SKM-1 (cell line): ENCODE results near the gene PRPSAP2.
"Not testable (repeated sequence)": the region's sequence is repeated elsewhere in the genome, so short reads cannot be mapped to it uniquely, and the experiment has no call there.

Source experiments
- DNase-seq: peaks from one replicate; lab custom pipeline; 2025; ENCODE audit not compliant: unreplicated experiment; lab: John Stamatoyannopoulos, UW

The PRPSAP2 gene

DNA sequence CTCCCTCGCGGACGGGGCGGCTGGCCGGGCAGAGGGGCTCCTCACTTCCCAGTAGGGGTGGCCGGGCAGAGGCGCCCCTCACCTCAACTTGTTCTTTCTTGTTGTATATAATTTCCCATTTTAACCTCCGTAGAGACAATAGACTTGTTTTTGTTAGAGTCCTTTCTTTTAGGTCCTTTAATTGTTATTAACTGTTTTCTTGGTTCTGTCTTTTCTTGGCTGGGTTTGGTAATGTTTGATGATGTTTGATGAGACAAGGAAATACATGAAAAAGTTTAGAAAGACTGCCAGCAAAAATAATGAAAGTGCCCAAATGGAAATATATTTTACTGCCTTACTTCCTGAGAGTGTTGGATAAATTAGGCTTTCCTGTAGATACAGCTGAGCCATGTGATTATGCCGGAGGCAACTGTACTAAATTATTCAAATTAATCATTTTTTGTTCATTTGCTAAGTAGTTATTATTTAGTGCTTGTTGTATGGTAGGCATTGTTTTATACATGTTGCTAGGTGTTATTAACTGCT, 30.9 kb downstream of the PRPSAP2 start:
- no peak for DNase-seq

DNA sequence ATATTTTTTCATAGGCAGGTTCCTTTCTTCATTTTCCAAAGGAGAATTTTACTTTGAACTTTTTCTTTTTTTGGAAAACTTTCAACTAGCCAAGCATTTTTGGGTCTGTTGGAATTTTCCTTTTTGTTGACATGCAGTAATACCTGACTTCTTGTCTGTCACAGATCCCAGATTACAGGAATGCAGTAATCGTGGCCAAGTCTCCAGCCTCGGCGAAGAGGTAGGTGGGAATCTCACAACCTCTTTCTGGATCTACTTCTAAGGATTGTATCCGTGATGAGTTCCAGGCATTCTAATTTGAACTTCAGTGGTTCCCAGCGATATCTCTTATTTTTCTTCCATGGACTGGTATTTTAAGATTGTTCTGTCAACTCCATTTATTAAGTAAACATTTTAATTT, 31.7 kb downstream of the PRPSAP2 start:
- no peak for DNase-seq

GRCh38 chr17:18891541-18891940, 33.6 kb downstream of the PRPSAP2 start:
- no peak for DNase-seq

DNA sequence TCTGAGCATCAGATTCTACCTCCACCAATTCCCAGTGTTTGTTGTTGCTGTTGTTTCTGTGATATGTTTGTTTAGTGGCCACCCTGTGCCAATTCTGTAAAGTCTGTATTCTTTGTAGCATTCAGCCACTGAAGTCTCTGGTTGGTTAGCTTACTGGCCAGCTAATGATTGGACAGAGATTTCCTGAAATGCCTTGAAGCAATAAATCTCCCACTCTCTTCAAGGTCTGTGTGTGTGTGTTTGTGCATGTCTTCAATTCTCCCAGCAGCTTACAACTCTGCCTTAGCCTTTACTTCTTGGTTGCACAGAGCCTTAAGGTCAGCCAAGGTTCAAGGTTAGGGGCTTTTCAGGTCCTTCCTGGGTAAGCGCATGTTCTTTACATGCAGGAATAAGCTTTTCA, 38.2 kb downstream of the PRPSAP2 start:
- DNase-seq = no peak

GRCh38 chr17:18896947-18897346, 39.0 kb downstream of the PRPSAP2 start:
- no peak for DNase-seq

DNA sequence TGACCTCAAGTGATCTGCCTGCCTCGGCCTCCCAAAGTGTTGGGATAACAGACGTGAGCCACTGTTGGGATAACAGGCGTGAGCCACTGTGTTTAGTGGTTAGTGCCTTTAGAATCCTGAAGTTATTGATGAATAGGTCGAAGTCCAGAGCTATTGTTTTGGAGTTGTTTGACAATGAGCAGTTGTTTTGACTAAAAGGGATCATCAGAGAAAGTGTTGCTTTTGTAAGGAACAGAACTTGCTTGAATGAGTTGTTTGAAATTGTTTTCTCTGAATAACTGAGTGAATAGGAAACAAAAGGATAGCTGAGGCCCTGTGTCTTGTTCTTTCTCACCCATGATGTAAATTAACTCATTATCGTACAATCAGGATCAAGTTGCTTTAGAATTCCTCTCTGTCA, 46.6 kb downstream of the PRPSAP2 start:
- no peak for DNase-seq

DNA sequence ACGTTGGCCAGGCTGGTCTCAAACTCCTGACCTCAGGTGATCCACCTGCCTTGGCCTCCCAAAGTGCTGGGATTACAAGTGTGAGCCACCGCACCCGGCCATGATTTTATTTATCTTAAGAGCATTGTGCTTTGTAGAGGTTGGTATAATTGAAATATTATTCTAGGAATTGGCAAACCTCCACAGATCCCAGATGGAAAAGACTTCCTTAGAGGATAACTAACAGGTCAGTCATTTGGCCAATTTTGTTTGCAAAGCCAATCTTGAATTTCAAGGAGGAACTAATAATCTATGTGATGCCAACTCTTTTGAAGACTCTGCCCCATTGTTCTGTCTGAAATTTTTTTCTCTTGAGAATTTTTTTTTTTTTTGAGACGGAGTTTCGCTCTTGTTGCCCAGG, 47.3 kb downstream of the PRPSAP2 start:
- DNase-seq = no peak

GRCh38 chr17:18910326-18910725, 52.4 kb downstream of the PRPSAP2 start:
- DNase-seq = no peak

DNA sequence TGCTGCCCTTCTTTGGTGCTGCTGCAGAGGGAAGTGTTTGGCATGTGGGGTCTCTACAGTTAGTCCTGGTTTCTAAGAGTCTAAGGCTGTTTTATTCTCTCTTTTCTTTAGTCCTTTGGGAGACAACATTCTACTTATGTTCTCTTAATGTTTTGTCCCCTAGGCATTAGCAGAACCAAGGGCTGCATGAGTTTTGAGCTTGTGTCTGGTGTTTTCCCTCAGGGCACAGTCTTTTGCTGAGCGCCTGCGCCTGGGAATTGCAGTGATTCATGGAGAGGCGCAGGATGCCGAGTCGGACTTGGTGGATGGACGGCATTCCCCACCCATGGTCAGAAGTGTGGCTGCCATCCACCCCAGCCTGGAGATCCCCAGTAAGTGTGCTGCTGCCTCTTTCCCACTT, 53.0 kb downstream of the PRPSAP2 start:
- no peak for DNase-seq

DNA sequence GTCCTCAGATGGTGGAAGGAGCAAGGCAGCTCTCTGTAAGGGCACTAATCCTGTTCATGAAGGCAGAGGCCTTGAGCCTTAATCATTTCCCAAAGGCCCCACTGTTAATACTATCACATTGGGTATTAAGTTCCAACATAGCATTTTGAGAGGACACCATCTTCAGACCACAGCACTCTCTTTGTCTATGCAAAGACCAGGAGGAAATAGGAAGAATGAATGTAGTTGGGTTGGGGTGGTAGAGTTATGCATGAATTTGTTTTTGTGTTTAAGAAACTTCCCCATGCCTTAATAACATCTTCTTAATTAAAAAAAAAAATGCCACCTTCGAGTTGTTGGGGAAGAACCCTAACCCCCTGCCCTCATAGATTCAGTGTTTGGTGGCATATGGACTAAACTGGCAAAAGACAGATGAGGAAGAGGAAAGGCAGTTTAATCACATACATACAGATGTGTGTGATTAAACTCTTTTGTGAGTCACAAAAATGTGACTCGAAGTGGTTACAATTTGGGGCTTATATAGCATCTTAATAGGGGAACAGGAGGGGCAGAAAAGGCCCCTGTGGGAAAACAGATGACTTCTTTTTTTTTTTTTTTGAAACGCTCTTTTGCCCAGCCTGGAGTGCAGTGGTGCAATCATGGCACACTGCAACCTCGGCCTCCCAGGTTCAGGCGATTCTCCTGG, 59.0 kb downstream of the PRPSAP2 start:
- DNase-seq = no peak

GRCh38 chr17:18917506-18918032, 59.6 kb downstream of the PRPSAP2 start:
- DNase-seq = no peak

GRCh38 chr17:18919963-18920362, 62.0 kb downstream of the PRPSAP2 start:
- DNase-seq = no peak

GRCh38 chr17:18920911-18921441, 63.0 kb downstream of the PRPSAP2 start:
- DNase-seq = no peak

DNA sequence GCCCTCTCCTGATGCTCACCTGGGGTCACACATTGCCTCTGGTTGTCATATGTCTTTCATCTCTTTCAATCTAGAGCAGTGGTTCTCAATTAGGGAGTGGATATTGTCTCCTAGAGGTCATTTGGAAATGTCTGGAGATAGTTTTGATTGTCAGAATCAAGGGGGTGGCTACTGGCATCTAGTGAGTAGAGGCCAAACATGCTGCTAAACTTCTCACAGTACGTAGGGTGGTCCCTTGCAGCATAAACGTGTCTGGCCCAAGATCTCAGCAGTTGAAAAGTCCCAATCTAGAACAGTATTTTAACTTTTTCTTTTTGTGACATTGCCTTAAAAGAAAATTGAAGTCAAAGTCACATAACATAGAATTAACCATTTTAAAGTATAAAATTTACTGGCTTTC, 63.6 kb downstream of the PRPSAP2 start:
- DNase-seq = no peak

DNA sequence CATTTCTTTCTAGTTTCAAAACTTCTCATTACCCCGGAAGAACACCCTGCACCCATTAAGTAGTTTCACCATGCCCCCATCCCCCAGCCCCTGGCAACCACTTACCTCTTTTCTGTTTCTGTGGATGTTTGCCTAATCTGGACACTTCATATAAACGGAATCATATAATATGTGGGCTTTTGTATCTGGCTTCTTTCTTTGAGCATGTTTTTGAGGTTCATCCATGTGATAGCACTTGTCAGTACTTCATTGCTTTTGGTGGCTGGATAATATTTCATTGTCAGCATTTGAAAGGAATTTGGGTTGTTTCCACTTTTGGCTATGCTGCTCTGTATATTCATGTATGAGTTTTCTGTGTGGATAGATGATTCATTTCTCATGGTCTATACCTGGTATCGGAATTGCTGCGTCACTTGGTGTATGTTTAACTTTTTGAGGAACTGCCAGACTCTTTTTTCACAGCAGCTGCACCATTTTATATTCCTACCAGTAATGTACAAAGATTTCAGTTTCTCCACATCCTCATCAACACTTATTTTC, 64.1 kb downstream of the PRPSAP2 start:
- no peak for DNase-seq

DNA sequence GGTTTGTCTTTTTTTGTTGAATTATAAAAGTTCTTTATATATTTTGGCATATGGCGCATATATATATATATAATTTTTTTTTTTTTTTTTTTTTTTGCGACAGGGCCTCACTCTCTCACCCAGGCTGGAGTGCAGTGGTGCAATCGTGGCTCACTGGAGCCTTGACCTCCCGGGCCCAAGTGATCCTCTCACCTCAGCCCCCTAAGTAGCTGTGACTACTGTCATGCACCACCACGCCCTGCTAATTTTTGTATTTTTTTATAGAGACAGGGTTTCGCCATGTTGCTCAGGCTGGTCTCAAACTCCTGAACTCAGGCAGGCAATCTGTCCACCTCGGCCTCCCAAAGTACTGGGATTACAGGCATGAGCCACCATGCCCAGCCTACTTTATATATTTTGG, 64.7 kb downstream of the PRPSAP2 start:
- not testable (repeated sequence) for DNase-seq

DNA sequence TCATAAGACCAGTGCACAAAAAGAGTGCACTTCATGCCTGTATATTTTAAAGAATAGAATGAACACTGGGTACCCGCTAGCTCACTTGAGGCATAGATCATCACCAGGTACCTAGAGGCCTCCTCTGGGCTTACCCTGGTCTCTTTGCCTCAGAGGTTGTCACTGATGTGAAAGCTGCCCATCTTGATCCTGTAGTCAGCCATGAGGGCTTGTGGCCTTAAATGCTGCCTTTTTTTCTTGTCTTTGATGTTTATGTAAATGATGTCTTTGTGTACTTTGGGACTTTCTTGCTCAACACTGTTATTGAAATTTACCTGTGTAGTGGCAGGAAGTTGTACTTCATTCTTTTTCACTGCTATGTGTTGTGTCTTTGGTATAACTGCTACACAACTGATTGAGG, 67.3 kb downstream of the PRPSAP2 start:
- no peak for DNase-seq

GRCh38 chr17:18928628-18929125, 70.7 kb downstream of the PRPSAP2 start:
- no peak for DNase-seq

- DNase-seq = no peak
These were observed 74.6 kb downstream of the PRPSAP2 start for GRCh38 chr17:18932360-18933055.

DNA sequence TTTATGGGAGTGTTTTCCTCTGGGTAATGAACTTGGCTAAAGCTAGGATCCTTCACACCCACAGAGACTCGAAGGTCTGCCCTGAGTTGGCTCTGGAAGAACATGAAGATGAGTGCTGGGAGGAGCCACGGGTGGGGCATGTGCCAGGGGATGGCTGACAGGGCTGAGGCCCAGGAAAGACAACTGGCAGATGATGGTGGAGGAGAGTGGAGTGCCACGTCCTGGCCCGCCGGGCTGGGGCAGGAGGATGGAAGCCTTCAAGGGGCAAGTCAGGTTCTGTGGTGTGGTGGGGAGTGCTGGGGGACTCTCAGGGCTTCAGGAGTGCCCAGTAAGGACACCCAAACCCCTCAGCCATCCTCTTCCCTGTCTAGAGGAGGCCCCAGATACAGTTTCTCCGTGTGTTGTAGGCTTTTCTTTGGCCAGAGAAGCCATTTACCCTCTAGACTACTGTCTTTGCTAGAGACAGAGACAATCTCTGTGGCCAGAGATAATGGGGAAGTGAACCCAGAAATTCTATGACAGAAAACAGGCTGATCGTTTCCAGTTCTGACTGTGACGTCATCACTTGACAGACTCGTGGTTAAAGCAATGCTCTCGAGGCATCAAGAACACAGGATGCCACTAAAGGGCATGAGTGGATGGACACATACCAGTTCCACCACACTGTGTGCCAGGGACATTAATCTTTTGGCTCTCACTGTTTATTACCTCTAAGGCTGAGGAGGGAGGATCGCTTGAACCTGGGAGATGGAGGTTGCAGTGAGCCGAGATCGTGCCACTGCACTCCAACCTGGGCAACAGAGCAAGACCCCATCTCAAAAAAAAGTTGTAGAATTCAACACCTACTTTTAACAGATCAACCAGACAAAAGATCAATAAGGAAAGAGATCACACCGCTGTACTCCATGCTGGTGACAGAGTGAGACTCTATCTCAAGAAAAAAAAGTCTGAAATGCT, 75.4 kb downstream of the PRPSAP2 start:
- DNase-seq = no peak
